Heart right ventricle (tissue), 16 donors: ENCODE measurements around the gene HNRNPA1. TPM values are rescaled to one million over a fixed set of nuclear protein-coding genes. Genes with fewer than 3 reads are reported as not detected.

Source experiments
- ATAC-seq, 8 donors: fragments of 200-7000 bp; cut with Tn5 transposase; one replicate each; pipeline ENCODE4 v1.9.1; 2020; ENCODE audit warnings: mild to moderate bottlenecking in 8 of 8, moderate library complexity in 8 of 8, moderate number of reproducible peaks in 1 of 8
- DNase-seq, 2 donors: peaks; one replicate each; pipeline ENCODE4 v3.0.0-alpha.2; 2020
- H3K27ac ChIP-seq, 10 donors: fragments of 200-600 bp; sonication (generic) in 2 of 10; one replicate each; pipeline versions ENCODE4 v1.5.0 to v1.8.0; 2020 to 2022; ENCODE audit warnings: mild to moderate bottlenecking in 3 of 10
- H3K27me3 ChIP-seq, 7 donors: fragments of 200-600 bp; one replicate each; pipeline ENCODE4 v1.8.0; 2021 to 2022; ENCODE audit warnings: mild to moderate bottlenecking in 2 of 7
- H3K36me3 ChIP-seq, 9 donors: fragments of 200-600 bp; sonication (generic) in 1 of 9; one replicate each; pipeline versions ENCODE4 v1.5.0 to v1.8.0; 2020 to 2022; ENCODE audit warnings: mild to moderate bottlenecking in 2 of 9
- H3K4me1 ChIP-seq, 9 donors: fragments of 200-600 bp; sonication (generic) in 1 of 9; one replicate each; pipeline versions ENCODE4 v1.5.0 to v1.8.0; 2020 to 2022; ENCODE audit warnings: mild to moderate bottlenecking in 4 of 9
- H3K4me3 ChIP-seq, 10 donors: fragments of 200-600 bp; sonication (generic) in 2 of 10; one replicate each; pipeline versions ENCODE4 v1.5.0 to v1.8.0; 2020 to 2022; ENCODE audit warnings: mild to moderate bottlenecking in 7 of 10, moderate library complexity in 2 of 10
- H3K9me3 ChIP-seq, 11 donors: fragments of 200-600 bp in 10 of 11; sonication (generic) in 2 of 11; one replicate each; pipeline versions ENCODE4 v1.5.0 to v1.8.0; 2013 to 2022; ENCODE audit warnings: mild to moderate bottlenecking in 2 of 11, control low read depth in 1 of 11, moderate library complexity in 1 of 11
- CTCF ChIP-seq, 9 donors: fragments of 200-600 bp; sonication (generic) in 2 of 9; IDR thresholded peaks; one replicate each; pipeline versions ENCODE4 v1.5.0 to v1.8.0; 2021 to 2022; ENCODE audit warnings: antibody characterized with exemption in 9 of 9, mild to moderate bottlenecking in 5 of 9, moderate library complexity in 1 of 9
- WGBS, 2 donors: extraction: QIAGEN DNeasy Blood & Tissue Kit; methylation state at CpG; one replicate each; pipeline ENCODE4 v1.1.7; 2013; ENCODE audit warnings: inconsistent platforms in 1 of 2; 5-methylcytosine and 5-hydroxymethylcytosine counted together
- intact Hi-C, 10 donors: fragments of 100-400 bp; cut with DNase I; formaldehyde crosslinking; loops; one replicate each; pipeline versions ENCODE4 v1.11.1 to v1.14.2; 2022
- polyA plus RNA-seq, 2 donors: library from polyadenylated mRNA; stranded (reverse); fragments of 200-250 nt; gene quantifications; one replicate each; pipeline ENCODE4 v1.2.3, GENCODE V29; 2013
- total RNA-seq, 10 donors: library from RNA; stranded (reverse); fragmentation: NEBNext Ultra II Directional in 3 of 10; extraction: Animal tissue kit (Norgen Biotek cat#: 25700) in 3 of 10; gene quantifications; one replicate each; pipeline versions ENCODE4 v1.2.1 to v1.2.4, GENCODE V29; 2021 to 2023
- donor health status: Arrhythmogenic right ventricular cardiomyopathy.
- donor health status: ischemic (EF 13 %, LVEDD 7.1; RV severe dilation, severe dysfunction).
- donor health status: healthy with polysubstance abuse.
- donor health status: DM: no; HTN: yes; CAD: no.
- donor health status: DM: no; HTN: no; CAD: no.
- donor health status: ischemic (EF 25% LVEDD 6.9; RV normal size, moderate dysfunction).
- donor health status: ischemic (EF 25% LVEDD 5.7; RV mildly dilated, moderate dysfunction).
- donor health status: healthy.
- donor health status: DM: yes; HTN: yes; CAD: no.
- donor health status: Ischemic cardiomyopathy.
- donor health status: ischemic (EF 35%, LVEDD 5.7; RV mildly dilated, moderate dysfunction).
- donor health status: nonischemic (EF 11% LVEDD 7.7; RV severe dilation, severe dysfunction).
- donor health status: DM: yes; HTN: yes; CAD: no.
- donor health status: PGD.
- donor health status: ischemic (EF 29% LVEDD 5.4; RV normal size, mild dysfunction).
- donor health status: nonischemic (EF 23%, LVEDD 6.1; RV moderate dilation, normal function).

Gene HNRNPA1
- total and polyA plus RNA-seq, 12 donors, result 353 to 641 (median 462) TPM

DNA sequence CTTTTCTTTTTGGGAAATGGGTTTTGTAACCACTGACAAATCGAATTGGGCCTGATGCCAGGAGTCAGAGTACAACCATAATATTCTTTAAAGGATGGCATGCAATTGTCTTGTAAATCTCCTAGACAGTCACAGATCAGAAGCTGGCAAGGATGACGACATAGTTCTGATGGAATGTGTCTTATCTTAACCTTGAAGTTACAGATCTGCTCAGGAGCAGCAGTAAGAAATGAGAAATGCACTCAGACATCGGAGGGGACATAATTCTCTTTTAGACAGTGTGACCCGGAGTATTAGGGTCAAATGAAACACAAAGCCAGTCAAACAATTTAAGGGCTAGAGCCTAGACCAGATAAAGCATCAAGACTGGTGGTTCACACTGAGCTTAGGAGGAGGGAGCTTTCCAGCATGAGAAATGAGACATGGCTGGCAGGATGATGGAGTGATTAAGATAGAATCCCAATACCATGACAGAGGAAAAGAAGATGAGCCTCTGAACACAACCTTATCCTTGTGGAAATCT, 18.1 kb upstream of the HNRNPA1 start:
- 28 to 31% methylated on average over 4 of the region's 4 CpGs for WGBS, 2 donors
- H3K27ac ChIP-seq, result peak overlapping the region in 8 of 10 donors; percentile 15 to 93 (median 42)
- intact Hi-C loops, result no loop called here
- peaks cover 7 to 57% (median 47%) of the 10 kb centered on the region in 9 donors for H3K4me1 ChIP-seq
- no peaks in the 10 kb centered on the region for H3K9me3 ChIP-seq
- ATAC-seq (no peak), DNase-seq (no peak)
- no peak overlapping the region for H3K4me3 ChIP-seq
- H3K36me3 ChIP-seq, result peaks cover 0 to 4% (median 0%) of the 10 kb centered on the region in 9 donors
- H3K27me3 ChIP-seq, result no peaks in the 10 kb centered on the region
- no peak for TF ChIP-seq CTCF (IDR thresholded peaks at IDR 0.05)

GRCh38 chr12:54265364-54265812, 15.1 kb upstream of the HNRNPA1 start:
- 91 to 95% methylated on average over 4 of the region's 4 CpGs for WGBS, 2 donors
- no peak for TF ChIP-seq CTCF (IDR thresholded peaks at IDR 0.05)

GRCh38 chr12:54266852-54267251, 13.7 kb upstream of the HNRNPA1 start:
- Histone ChIP-seq H3K9me3 (no peaks in the 10 kb centered on the region), H3K4me3 (no peak overlapping the region), H3K27ac (no peak overlapping the region), H3K4me1 (peaks cover 0 to 22% (median 10%) of the 10 kb centered on the region in 9 donors), H3K27me3 (no peaks in the 10 kb centered on the region), H3K36me3 (peaks cover 0 to 5% (median 0%) of the 10 kb centered on the region in 9 donors)
- TF ChIP-seq CTCF (IDR thresholded peaks at IDR 0.05), result no peak
- intact Hi-C loops, result no loop called here
- ATAC-seq (no peak), DNase-seq (no peak)
- 96 to 100% methylated on average over 2 of the region's 2 CpGs for WGBS, 2 donors

More at GRCh38 chr12:54265364-54265812, 15.1 kb upstream of the HNRNPA1 start:
- H3K9me3 ChIP-seq, result no peaks in the 10 kb centered on the region
- no peaks in the 10 kb centered on the region for H3K27me3 ChIP-seq
- no peak for DNase-seq
- intact Hi-C loops, result no loop called here
- no peak overlapping the region for H3K4me3 ChIP-seq
- ATAC-seq, result no peak
- H3K4me1 ChIP-seq, result peaks cover 0 to 28% (median 23%) of the 10 kb centered on the region in 9 donors
- peaks cover 0 to 5% (median 0%) of the 10 kb centered on the region in 9 donors for H3K36me3 ChIP-seq
- H3K27ac ChIP-seq, result no peak overlapping the region

DNA sequence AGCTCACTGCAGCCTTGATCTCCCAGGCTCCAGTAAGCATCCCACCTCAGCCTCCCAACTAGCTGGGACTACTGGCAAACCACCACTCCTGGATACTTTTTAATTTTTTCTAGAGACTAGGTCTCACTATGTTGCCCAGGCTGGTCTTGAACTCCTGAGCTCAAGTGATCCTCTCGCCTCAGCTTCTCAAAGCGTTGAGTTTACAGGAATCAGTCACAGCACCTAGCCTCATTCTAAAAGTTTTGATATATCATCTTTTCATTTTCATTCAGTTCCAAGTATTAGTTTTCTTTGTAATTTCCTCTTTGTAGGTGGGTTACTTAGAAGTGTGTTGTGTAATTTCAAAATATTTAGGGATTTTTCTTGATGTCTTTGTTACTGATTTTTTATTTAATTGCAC, 10.2 kb upstream of the HNRNPA1 start:
- 94% methylated on average over 2 of the region's 2 CpGs for WGBS, 2 donors
- peaks cover 0 to 29% (median 0%) of the 10 kb centered on the region in 9 donors for H3K36me3 ChIP-seq
- DNase-seq (no peak), ATAC-seq (no peak)
- intact Hi-C loops, result no loop called here
- no peaks in the 10 kb centered on the region for H3K27me3 ChIP-seq
- no peaks in the 10 kb centered on the region for H3K9me3 ChIP-seq
- H3K27ac ChIP-seq, result no peak overlapping the region
- no peak for TF ChIP-seq CTCF (IDR thresholded peaks at IDR 0.05)
- H3K4me1 ChIP-seq, result peaks cover 0 to 19% (median 6%) of the 10 kb centered on the region in 9 donors
- no peak overlapping the region for H3K4me3 ChIP-seq
